Measurements from ENCODE around the gene LMAN2L. TPM values are rescaled to one million over a fixed set of nuclear protein-coding genes. Genes with fewer than 3 reads are reported as not detected.

The LMAN2L gene
- total RNA-seq, 1 donor from 2014 or later = 27.9 TPM

DNA sequence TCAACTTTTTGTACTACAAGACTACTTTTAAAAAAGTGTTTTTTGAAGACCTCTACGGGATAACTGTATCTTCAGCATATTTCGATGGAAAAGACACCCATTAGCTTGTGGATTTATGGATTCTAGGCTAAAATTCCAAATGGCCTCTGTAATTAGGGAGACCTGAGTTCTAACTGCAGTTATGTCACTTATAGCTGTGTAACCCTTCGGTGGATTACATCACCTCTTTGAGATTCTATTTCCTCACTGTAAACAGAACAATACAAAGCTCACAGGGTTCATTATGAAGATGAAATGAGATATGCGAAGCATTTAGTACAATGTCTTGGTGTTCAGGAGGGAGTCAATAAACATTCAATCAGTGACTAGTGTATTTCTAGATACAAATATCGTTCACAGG lies 24.2 kb downstream of the LMAN2L start:
- Histone ChIP-seq H3K4me3 (no peak overlapping the region), H3K4me1 (no peaks in the 10 kb centered on the region), H3K27me3 (ENCODE audit: low read depth) (no peaks in the 10 kb centered on the region), H3K9me3 (replicated peaks) (no peaks in the 10 kb centered on the region), H3K27ac (replicated peaks) (no peak overlapping the region), H3K36me3 (peaks cover 32% of the 10 kb centered on the region)
- DNase-seq = no peak
- TF ChIP-seq, protein P1, sequence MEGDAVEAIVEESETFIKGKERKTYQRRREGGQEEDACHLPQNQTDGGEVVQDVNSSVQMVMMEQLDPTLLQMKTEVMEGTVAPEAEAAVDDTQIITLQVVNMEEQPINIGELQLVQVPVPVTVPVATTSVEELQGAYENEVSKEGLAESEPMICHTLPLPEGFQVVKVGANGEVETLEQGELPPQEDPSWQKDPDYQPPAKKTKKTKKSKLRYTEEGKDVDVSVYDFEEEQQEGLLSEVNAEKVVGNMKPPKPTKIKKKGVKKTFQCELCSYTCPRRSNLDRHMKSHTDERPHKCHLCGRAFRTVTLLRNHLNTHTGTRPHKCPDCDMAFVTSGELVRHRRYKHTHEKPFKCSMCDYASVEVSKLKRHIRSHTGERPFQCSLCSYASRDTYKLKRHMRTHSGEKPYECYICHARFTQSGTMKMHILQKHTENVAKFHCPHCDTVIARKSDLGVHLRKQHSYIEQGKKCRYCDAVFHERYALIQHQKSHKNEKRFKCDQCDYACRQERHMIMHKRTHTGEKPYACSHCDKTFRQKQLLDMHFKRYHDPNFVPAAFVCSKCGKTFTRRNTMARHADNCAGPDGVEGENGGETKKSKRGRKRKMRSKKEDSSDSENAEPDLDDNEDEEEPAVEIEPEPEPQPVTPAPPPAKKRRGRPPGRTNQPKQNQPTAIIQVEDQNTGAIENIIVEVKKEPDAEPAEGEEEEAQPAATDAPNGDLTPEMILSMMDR (IDR thresholded peaks at IDR 0.05; ENCODE audit: borderline replicate concordance) = no peak
- intact Hi-C loops (cut with micrococcal nuclease) = no loop called here

DNA sequence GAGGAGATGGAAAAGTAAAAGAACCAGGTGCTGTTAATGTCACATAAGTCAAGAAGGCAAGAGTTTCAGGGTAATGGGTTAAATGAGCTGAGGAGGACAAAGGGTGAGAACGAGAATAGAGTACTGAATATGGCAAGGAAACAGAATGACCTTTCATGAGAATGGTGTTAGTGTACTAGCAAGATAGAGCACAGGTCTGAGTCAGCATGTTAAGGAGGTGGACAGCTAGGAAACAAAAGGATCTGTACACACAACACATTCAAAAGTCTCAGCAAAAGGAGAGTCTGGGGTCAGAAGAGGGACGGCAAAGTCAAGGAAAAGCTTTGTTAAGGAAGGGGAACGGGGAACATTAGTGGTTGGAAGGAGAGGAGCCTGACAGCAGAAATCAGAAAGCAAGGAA lies 28.9 kb downstream of the LMAN2L start:
- Histone ChIP-seq H3K27me3 (ENCODE audit: low read depth) (no peaks in the 10 kb centered on the region), H3K4me1 (no peaks in the 10 kb centered on the region), H3K36me3 (peaks cover 67% of the 10 kb centered on the region), H3K4me3 (no peak overlapping the region), H3K27ac (replicated peaks) (no peak overlapping the region), H3K9me3 (replicated peaks) (no peaks in the 10 kb centered on the region)
- no peak for DNase-seq
- TF ChIP-seq, protein P1 (IDR thresholded peaks at IDR 0.05; ENCODE audit: borderline replicate concordance) = no peak
- intact Hi-C loops (cut with micrococcal nuclease) = no loop called here

DNA sequence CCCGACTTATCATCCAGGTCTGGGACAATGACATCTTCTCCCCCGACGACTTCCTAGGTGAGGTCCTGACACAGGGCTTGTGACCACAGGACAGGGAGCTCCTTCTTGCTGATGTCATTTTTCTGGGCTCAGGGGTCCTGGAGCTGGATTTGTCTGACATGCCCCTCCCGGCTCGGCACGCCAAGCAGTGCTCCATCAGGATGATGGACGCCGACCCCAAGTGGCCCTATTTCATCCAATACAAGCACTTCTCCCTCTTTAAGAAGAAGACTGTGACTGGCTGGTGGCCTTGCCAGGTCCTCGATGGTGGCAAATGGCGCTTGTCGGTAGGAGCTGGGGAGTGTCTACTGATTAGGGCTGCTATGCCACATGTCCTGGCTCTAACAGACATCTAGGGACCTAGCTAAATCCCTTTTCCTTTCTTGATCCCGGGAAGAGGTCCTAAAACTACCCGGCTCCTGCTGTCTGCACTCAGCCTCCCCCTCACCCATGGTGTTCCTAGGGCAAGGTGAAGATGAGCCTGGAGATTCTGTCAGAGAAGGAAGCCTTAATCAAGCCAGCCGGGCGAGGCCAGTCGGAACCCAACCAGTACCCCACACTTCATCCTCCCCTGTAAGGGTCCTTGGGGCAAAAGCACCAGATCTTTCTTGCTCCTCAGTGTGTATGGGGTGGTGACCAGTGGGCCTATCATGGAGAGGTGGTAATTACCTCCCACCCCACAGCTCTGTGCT lies 36.7 kb downstream of the LMAN2L start:
- intact Hi-C loops (cut with micrococcal nuclease) = no loop called here
- H3K4me1 ChIP-seq = no peaks in the 10 kb centered on the region
- H3K4me3 ChIP-seq = no peak overlapping the region
- no peak for DNase-seq
- H3K9me3 ChIP-seq (replicated peaks) = no peaks in the 10 kb centered on the region
- H3K27ac ChIP-seq (replicated peaks) = no peak overlapping the region
- H3K36me3 ChIP-seq = peaks cover 54% of the 10 kb centered on the region
- TF ChIP-seq, protein P1 (IDR thresholded peaks at IDR 0.05; ENCODE audit: borderline replicate concordance) = no peak
- no peaks in the 10 kb centered on the region for H3K27me3 ChIP-seq (ENCODE audit: low read depth)

DNA sequence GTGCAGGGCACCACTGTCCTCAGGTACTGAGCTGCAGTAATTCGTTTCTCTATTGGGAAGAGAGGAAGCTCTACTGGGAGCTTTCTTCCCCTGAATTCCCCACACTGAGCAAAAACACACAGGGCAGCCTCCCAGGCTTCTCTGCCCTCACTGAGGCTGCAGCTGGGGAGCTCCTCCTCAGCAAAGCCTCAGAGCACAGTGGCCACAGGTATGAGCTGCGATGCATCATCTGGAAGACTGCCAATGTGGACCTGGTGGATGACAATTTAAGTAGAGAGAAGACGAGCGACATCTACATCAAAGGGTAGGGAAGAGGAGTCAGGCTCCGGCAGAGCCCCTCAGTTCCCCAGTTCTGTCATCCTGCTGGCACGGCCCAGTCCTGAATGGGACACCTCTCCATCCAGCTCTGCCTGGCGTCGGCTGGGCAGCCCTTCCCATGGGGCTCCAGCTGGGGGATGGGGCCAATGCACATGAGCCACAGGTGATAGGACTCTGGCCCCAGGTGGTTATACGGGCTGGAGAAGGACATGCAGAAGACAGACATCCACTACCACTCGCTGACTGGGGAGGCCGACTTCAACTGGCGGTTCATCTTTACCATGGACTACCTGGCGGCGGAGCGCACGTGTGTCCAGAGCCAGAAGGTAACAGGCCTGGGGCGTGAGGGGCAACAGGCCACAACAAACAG lies 37.6 kb downstream of the LMAN2L start:
- Histone ChIP-seq H3K27me3 (ENCODE audit: low read depth) (no peaks in the 10 kb centered on the region), H3K9me3 (replicated peaks) (no peaks in the 10 kb centered on the region), H3K27ac (replicated peaks) (no peak overlapping the region), H3K4me3 (no peak overlapping the region), H3K4me1 (no peaks in the 10 kb centered on the region), H3K36me3 (peaks cover 45% of the 10 kb centered on the region)
- intact Hi-C loops (cut with micrococcal nuclease) = no loop called here
- DNase-seq = no peak
- TF ChIP-seq, protein P1 (IDR thresholded peaks at IDR 0.05; ENCODE audit: borderline replicate concordance) = no peak

DNA sequence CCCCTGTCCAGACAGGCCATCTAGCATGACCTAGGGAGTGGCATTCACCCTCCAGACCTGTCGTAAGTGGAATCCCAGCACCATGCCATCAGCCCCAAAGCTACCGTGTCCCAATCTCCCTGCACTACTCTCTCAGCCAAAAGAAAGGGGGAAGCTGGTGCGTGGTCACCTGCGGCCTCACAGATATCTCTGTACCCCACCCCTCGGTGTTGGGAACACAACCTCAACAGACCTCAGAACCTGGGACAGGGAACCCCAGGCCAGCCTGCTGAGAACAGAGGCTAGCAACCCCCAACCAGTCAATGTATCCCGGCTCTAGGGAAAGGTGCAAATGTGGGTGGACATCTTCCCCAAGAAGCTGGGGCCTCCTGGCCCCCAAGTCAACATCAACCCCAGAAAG lies 38.2 kb downstream of the LMAN2L start:
- Histone ChIP-seq H3K27ac (replicated peaks) (no peak overlapping the region), H3K27me3 (ENCODE audit: low read depth) (no peaks in the 10 kb centered on the region), H3K4me3 (no peak overlapping the region), H3K4me1 (no peaks in the 10 kb centered on the region), H3K9me3 (replicated peaks) (no peaks in the 10 kb centered on the region), H3K36me3 (peaks cover 39% of the 10 kb centered on the region)
- TF ChIP-seq, protein P1 (IDR thresholded peaks at IDR 0.05; ENCODE audit: borderline replicate concordance) = no peak
- intact Hi-C loops (cut with micrococcal nuclease) = no loop called here
- DNase-seq = no peak

Data from left ventricle myocardium inferior (tissue), 1 donor.